HG03469 (cell line): ENCODE data around the gene KANSL1.
"Not testable (repeated sequence)": the region's sequence is repeated elsewhere in the genome, so short reads cannot be mapped to it uniquely, and the experiment has no call there.

Experiments
- ATAC-seq: cut with Tn5 transposase; IDR thresholded peaks from one replicate; pipeline ENCODE4 v1.9.1; 2021; ENCODE audit warnings: mild to moderate bottlenecking, moderate library complexity, moderate number of reproducible peaks; ENCODE audit not compliant: unreplicated experiment

The KANSL1 gene

DNA sequence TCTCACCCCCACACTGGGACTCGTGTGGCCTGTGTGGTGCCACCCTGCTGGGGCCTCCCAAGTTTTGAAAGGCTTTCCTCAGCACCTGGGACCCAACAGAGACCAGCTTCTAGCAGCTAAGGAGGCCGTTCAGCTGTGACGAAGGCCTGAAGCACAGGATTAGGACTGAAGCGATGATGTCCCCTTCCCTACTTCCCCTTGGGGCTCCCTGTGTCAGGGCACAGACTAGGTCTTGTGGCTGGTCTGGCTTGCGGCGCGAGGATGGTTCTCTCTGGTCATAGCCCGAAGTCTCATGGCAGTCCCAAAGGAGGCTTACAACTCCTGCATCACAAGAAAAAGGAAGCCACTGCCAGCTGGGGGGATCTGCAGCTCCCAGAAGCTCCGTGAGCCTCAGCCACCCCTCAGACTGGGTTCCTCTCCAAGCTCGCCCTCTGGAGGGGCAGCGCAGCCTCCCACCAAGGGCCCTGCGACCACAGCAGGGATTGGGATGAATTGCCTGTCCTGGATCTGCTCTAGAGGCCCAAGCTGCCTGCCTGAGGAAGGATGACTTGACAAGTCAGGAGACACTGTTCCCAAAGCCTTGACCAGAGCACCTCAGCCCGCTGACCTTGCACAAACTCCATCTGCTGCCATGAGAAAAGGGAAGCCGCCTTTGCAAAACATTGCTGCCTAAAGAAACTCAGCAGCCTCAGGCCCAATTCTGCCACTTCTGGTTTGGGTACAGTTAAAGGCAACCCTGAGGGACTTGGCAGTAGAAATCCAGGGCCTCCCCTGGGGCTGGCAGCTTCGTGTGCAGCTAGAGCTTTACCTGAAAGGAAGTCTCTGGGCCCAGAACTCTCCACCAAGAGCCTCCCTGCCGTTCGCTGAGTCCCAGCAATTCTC lies 166.8 kb downstream of the KANSL1 start:
- no peak for ATAC-seq

DNA sequence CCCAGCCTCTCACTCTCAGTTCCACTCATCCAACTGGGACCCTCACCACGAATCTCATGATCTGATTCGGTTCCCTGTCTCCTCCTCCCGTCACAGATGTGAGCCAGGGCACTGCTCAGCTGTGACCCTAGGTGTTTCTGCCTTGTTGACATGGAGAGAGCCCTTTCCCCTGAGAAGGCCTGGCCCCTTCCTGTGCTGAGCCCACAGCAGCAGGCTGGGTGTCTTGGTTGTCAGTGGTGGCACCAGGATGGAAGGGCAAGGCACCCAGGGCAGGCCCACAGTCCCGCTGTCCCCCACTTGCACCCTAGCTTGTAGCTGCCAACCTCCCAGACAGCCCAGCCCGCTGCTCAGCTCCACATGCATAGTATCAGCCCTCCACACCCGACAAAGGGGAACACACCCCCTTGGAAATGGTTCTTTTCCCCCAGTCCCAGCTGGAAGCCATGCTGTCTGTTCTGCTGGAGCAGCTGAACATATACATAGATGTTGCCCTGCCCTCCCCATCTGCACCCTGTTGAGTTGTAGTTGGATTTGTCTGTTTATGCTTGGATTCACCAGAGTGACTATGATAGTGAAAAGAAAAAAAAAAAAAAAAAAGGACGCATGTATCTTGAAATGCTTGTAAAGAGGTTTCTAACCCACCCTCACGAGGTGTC lies 167.6 kb downstream of the KANSL1 start:
- no peak for ATAC-seq

DNA sequence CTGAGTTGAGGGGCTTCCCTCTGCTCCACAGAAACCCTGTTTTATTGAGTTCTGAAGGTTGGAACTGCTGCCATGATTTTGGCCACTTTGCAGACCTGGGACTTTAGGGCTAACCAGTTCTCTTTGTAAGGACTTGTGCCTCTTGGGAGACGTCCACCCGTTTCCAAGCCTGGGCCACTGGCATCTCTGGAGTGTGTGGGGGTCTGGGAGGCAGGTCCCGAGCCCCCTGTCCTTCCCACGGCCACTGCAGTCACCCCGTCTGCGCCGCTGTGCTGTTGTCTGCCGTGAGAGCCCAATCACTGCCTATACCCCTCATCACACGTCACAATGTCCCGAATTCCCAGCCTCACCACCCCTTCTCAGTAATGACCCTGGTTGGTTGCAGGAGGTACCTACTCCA lies 168.2 kb downstream of the KANSL1 start:
- ATAC-seq = no peak

DNA sequence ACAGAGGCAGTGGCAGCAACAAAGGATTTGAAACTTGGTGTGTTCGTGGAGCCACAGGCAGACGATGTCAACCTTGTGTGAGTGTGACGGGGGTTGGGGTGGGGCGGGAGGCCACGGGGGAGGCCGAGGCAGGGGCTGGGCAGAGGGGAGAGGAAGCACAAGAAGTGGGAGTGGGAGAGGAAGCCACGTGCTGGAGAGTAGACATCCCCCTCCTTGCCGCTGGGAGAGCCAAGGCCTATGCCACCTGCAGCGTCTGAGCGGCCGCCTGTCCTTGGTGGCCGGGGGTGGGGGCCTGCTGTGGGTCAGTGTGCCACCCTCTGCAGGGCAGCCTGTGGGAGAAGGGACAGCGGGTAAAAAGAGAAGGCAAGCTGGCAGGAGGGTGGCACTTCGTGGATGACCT lies 168.6 kb downstream of the KANSL1 start:
- ATAC-seq = no peak

GRCh38 chr17:46023783-46024388 lies 169.3 kb downstream of the KANSL1 start:
- ATAC-seq = no peak

- ATAC-seq = not testable (repeated sequence)
Observed at GRCh38 chr17:46023366-46023765, 169.9 kb downstream of the KANSL1 start.

- no peak for ATAC-seq
Observed at GRCh38 chr17:46020998-46021397, 172.2 kb downstream of the KANSL1 start.

DNA sequence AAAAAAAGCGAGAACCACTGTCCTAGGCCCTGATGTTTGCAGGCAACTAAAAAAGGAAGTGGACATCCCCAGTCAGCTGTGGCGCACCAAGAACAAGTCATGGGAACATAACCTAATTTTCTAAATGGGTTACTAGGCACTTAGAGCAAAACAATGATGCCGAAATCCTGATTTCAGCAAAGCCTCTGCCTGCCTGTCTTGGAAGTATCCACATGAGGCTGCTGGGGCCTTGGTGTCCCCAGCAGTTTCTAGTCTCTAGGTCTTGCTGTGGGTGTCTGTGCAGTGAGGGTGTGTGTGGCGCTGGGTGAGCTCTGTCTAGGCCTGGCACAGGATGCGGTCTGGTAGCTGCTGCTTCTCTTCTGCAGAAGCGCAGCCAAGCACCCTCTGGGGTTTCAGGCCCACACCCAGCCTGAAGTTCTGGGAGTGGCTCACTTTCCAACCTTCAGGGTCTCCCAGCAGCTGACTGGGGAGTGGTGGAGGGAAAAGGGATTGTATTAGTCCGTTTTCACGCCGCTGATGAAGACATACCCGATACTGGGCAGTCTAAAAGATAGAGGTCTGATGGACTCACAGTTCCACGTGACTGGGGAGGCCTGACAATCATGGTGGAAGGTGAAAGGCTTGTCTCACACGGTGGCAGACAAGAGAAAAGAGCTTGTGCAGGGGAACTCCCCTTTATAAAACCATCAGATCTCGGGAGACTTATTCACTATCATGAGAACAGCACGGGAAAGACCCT lies 173.0 kb downstream of the KANSL1 start:
- ATAC-seq = no peak

DNA sequence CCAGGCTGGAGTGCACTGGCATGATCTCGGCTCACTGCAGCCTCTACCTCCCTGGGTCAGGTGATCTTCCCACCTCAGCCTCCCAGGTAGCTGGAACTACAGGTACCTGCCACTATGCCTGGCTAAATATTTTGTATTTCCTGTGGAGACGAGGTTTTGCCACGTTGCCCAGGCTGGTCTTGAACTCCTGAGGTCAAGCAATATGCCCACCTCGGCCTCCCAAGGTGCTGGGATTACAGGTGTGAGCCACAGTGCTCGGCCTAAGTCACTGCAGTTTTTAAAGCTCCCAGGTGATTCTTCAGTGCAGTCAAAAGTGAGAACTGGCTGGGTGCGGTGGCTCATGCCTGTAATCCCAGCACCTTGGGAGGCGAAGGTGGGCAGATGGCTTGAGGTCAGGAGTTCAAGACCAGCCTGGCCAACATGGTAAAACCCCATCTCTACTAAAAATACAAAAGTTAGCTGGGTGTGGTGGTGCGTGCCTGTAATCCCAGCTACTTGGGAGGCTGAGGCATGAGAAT lies 173.8 kb downstream of the KANSL1 start:
- not testable (repeated sequence) for ATAC-seq

- no peak for ATAC-seq
Observed at GRCh38 chr17:46013502-46014165, 179.6 kb downstream of the KANSL1 start.

DNA sequence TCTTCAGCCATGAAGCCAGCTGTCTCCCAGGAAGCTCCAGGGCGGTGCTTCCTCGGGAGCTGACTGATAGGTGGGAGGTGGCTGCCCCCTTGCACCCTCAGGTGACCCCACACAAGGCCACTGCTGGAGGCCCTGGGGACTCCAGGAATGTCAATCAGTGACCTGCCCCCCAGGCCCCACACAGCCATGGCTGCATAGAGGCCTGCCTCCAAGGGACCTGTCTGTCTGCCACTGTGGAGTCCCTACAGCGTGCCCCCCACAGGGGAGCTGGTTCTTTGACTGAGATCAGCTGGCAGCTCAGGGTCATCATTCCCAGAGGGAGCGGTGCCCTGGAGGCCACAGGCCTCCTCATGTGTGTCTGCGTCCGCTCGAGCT lies 180.1 kb downstream of the KANSL1 start:
- no peak for ATAC-seq

DNA sequence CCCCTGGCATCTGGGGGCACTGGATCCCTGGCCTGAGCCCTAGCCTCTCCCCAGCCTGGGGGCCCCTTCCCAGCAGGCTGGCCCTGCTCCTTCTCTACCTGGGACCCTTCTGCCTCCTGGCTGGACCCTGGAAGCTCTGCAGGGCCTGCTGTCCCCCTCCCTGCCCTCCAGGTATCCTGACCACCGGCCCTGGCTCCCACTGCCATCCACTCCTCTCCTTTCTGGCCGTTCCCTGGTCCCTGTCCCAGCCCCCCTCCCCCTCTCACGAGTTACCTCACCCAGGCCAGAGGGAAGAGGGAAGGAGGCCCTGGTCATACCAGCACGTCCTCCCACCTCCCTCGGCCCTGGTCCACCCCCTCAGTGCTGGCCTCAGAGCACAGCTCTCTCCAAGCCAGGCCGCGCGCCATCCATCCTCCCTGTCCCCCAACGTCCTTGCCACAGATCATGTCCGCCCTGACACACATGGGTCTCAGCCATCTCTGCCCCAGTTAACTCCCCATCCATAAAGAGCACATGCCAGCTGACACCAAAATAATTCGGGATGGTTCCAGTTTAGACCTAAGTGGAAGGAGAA lies 180.6 kb downstream of the KANSL1 start:
- ATAC-seq = no peak

- ATAC-seq = no peak
Observed at GRCh38 chr17:46011711-46012505, 181.3 kb downstream of the KANSL1 start.

GRCh38 chr17:46010597-46011186 lies 182.5 kb downstream of the KANSL1 start:
- no peak for ATAC-seq

GRCh38 chr17:46009681-46010596 lies 183.3 kb downstream of the KANSL1 start:
- no peak for ATAC-seq

DNA sequence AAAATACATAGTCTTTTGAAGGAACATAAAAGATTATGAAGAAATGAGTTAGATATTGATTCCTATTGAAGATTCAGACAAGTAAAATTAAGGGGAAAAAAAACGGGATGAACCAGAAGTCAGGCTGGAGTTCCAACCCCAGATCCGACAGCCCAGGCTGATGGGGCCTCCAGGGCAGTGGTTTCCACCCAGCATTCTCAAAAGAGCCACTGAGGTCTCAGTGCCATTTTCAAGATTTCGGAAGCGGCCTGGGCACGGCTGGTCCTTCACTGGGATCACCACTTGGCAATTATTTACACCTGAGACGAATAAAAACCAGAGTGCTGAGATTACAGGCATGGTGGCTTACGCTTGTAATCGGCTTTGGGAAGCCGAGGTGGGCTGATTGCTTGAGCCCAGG lies 184.6 kb downstream of the KANSL1 start:
- no peak for ATAC-seq

- ATAC-seq = no peak
Observed at GRCh38 chr17:46007461-46007965, 185.7 kb downstream of the KANSL1 start.

GRCh38 chr17:46006082-46006481 lies 187.1 kb downstream of the KANSL1 start:
- not testable (repeated sequence) for ATAC-seq
